Measurements from ENCODE around the gene TRIM5.
"Not testable (repeated sequence)": the region's sequence is repeated elsewhere in the genome, so short reads cannot be mapped to it uniquely, and the experiment has no call there.

The TRIM5 gene

GRCh38 chr11:5689551-5689983 is 4.7 kb upstream of the TRIM5 start, which contains the start of gene TRIM22:
Gene TRIM22, plus strand, starts transcription at chr11:5689790. Its CDS starts 6,443 bp downstream, at chr11:5696233.
- FAIRE-seq (no peak), DNase-seq (ENCODE audit: low spot score) (peak; percentile 43)

GRCh38 chr11:5688482-5688881 is 3.6 kb upstream of the TRIM5 start:
- no peak for DNase-seq (ENCODE audit: low spot score)
- no peak for FAIRE-seq

DNA sequence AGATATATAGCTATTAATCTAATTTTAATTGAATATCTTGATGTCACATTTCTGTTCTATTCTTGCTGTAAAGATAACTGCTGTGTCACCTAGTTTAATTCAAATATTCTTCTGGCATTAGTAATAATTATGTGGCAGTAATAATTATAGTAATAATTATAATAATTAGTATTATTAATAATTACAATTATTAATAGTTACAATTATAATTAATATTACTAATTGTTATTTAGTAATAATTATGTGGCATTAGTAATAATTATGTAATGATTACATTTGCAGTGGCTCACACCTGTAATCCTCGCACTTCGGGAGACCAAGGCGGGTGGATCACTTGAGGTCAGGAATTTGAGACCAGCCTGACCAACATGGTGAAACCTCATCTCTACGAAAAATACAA is 1.6 kb upstream of the TRIM5 start:
- DNase-seq (ENCODE audit: low spot score) (no peak), FAIRE-seq (no peak)

GRCh38 chr11:5684036-5684645 is 733 bp downstream of the TRIM5 start:
- no peak for DNase-seq (ENCODE audit: low spot score)
- no peak for FAIRE-seq

- DNase-seq (ENCODE audit: low spot score); FAIRE-seq: not testable (repeated sequence)
Measured at GRCh38 chr11:5683620-5684019, 1.3 kb downstream of the TRIM5 start.

DNA sequence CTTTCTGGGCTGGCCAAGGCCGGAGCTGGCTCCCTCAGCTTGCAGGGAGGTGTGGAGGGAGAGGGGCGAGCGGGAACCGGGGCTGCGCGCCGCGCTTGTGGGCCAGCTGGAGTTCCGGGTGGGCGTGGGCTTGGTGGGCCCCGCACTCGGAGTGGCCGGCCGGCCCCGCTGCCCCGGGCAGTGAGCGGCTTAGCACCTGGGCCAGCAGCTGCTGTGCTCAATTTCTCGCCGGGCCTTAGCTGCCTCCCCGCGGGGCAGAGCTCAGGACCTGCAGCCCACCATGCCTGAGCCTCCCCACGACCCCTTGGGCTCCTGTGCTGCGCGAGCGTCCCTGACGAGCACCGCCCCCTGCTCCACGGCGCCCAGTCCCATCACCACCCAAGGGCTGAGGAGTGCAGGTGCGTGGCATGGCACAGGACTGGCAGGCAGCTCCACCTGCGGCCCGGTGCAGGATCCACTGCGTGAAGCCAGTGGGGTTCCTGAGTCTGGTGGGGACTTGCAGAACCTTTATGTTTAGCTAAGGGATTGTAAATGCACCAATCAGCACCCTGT is 1.9 kb downstream of the TRIM5 start:
- FAIRE-seq; DNase-seq (ENCODE audit: low spot score): not testable (repeated sequence)

DNA sequence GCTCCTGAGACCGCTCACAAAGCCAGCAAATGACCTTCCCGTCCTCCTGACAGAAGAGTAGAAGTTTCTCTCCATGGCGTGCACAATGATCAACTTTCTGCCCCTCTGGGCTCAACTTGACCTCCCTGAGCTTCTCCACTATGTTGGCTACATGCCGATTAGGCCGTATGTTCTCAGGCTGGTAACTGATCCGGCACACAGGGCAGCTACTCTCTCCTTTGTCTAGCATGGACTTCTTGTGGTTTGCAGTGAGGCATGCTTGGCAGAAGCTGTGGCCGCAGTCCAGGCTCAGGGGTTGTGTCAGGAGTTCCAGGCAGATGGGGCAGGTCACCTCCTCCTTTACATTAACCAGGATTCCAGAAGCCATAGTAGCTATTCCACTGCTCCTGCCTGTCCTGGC is 5.1 kb downstream of the TRIM5 start:
- FAIRE-seq (no peak), DNase-seq (ENCODE audit: low spot score) (no peak)

DNA sequence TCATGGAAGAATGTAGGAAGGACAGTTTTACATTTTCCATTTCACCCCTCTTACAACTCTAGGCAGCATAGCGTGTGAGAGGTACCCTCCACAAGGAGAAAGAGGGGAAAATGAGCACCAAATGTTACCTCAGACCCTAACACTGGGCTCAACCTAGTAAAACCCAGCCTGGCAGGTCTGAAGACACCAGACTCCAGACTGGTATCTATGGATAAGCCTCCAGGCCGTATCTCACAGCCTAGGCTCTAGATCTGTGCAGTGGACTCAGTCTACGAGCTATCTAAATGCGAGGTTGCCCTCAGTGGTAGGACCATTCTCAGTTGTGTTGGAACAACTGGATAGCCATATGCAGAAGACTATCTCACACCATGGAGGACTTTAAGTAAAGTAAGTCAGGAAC is 10.5 kb downstream of the TRIM5 start:
- FAIRE-seq, result no peak
- no peak for DNase-seq (ENCODE audit: low spot score)

DNA sequence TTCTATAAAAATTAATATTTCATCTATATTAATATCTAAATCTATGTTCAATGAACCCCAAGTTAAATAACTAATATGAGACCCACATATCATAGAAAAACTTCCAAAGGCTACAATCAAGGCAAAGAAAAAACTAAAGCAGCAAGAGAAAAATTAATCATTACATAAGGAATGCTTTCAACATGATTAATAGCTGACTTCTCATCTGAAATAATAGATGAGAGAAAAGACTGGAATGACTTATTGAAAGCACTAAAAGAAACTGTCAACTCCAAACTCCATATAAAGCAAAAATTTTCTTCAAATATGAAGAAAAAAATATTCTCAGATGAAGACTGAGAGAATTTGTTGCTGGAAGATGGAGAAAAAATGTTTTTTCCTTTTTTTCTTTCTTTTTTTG is 13.0 kb downstream of the TRIM5 start:
- FAIRE-seq, result no peak
- no peak for DNase-seq (ENCODE audit: low spot score)

GRCh38 chr11:5666402-5666793 is 18.5 kb downstream of the TRIM5 start:
- FAIRE-seq, result no peak

GRCh38 chr11:5665746-5666401 is 19.0 kb downstream of the TRIM5 start:
- FAIRE-seq (no peak), DNase-seq (ENCODE audit: low spot score) (no peak)

More at GRCh38 chr11:5666402-5666793, 18.5 kb downstream of the TRIM5 start:
- DNase-seq (ENCODE audit: low spot score), result no peak

DNA sequence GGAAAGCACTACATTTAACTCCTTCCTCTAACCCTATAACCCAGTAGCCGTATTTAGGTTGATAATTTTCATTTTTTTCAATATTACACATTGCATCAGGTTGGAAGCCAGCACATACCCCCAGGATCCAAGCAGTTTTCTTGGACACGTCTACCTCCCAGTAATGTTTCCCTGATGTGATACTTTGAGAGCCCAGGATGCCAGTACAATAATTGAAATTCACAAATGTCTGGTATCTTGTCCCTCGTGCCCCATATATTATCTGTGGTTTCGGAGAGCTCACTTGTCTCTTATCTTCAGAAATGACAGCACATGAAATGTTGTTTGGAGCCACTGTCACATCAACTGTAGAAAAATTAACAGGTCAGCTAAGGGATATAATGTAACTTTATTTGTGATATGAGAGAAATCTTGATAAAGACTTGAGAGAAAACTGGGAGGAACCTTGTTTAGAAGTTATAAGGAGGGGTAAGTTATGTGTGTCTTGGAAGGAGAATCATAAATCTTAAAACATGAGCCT is 19.8 kb downstream of the TRIM5 start:
- FAIRE-seq, result no peak
- no peak for DNase-seq (ENCODE audit: low spot score)

GRCh38 chr11:5663511-5663910 is 21.4 kb downstream of the TRIM5 start:
- FAIRE-seq (no peak), DNase-seq (ENCODE audit: low spot score) (no peak)

GRCh38 chr11:5658318-5658717 is 26.6 kb downstream of the TRIM5 start:
- no peak for FAIRE-seq
- no peak for DNase-seq (ENCODE audit: low spot score)

DNA sequence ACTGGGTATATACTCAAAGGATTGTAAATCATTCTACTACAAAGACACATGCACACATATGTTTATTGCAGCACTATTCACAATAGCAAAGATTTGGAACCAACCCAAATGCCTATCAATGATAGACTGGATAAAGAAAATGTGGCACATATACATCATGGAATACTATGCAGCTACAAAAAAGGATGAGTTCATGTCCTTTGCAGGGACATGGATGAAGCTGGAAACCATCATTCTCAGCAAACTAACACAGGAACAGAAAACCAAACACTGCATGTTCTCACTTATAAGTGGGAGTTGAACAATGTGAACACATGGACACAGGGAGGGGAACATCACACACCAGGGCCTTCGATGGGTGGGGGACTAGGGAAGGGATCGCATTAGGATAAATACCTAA is 27.9 kb downstream of the TRIM5 start:
- not testable (repeated sequence) for DNase-seq (ENCODE audit: low spot score); FAIRE-seq

DNA sequence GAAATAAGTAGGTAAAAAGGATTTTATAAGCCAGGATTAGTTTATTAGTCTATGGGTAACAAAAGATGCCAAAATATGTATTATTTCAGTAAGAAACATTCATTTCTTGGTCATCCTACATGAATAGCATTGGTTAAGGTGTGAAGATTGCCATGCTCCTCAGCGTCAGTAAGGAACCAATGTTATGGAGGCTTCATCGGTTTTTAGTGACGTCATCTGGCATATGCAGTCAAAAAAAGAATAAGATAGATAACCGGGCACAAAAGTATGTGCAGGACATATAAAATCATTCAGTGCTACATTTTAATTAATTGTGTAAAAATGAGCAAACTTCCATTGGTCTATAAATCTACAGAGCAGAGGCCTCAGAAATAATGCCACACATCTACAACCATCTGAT is 29.4 kb downstream of the TRIM5 start:
- DNase-seq (ENCODE audit: low spot score) (no peak), FAIRE-seq (no peak)

GRCh38 chr11:5646139-5646538 is 38.7 kb downstream of the TRIM5 start:
- FAIRE-seq, result no peak
- DNase-seq (ENCODE audit: low spot score), result no peak

- DNase-seq (ENCODE audit: low spot score) (no peak), FAIRE-seq (no peak)
Measured at GRCh38 chr11:5643585-5643984, 41.3 kb downstream of the TRIM5 start.

DNA sequence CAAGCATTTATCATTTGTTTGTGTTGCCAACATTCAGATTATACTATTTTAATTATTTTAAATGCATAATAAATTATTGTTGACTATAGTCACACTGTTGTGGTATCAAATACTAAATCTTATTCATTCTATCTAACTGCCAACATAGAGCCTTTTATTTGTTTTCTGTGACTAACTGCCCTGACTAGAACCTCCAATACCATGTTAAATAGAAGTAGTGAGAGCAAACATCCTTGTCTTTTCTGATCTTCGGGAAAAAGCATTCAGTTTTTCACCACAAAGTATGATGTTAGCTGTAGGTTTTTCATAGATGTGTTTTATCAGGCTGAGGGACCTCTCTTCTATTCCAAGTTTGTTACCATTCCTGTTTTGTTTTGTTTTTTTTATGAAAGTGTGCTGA is 44.9 kb downstream of the TRIM5 start:
- DNase-seq (ENCODE audit: low spot score) (no peak), FAIRE-seq (no peak)

DNA sequence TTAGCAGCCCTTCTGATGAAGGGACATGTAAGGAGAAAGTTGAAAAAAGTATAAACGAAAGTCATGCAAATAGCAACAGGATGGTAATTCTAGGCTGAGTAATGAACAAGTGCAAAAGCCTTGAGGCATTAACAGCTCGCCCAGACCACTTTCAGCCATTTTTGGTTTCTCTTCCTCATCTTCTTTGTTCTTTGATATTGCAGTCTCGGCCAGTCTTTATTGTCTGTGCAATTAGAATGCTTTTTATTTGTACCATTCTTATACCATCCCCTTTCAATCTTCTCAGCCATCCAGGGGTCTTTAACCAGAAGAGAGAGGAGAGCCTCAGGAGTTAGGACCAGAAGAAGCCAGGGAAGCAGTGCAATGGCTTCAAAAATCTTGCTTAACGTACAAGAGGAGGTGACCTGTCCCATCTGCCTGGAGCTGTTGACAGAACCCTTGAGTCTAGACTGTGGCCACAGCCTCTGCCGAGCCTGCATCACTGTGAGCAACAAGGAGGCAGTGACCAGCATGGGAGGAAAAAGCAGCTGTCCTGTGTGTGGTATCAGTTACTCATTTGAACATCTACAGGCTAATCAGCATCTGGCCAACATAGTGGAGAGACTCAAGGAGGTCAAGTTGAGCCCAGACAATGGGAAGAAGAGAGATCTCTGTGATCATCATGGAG is 52.8 kb downstream of the TRIM5 start:
- no peak for FAIRE-seq
- DNase-seq (ENCODE audit: low spot score), result no peak

DNA sequence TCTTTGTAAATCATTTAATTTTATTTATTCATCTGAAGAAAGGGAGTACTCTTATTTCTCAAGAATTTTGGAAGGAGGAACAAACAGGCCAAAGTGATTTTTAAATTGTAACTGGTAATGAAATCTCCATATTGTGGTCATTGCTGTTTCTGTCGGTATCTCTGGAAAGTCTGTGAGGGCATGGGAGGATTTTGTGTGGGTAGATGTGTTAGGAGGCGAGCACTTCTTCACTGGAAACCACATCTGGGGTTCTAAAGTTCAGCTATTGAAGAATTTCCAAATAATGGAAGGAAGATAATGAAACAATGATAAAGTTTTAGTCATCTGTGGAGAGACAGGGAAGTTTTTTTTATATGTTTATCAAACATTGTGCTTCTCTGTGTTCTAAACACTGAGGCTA is 53.5 kb downstream of the TRIM5 start:
- no peak for DNase-seq (ENCODE audit: low spot score)
- FAIRE-seq, result no peak

DNA sequence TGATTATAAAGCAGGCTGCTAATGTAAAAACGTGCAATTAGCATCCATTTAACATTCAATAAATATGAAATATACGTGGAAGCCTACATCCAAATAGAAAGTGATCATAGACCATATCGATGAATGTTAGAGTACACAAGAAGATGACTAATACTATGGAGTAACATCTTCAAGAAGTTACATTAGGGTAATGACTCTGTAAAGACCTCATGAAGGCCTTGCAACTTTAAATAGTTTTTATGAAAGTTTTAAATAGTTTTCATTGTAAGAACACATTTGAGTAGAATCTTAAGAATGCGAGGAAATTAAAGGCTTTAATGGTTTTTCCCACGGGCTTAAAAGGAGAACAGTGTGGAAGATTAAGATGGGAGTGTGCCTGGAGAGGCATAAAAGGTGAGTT is 58.7 kb downstream of the TRIM5 start:
- DNase-seq (ENCODE audit: low spot score) (no peak), FAIRE-seq (no peak)

All from urothelium cell line (cell line).